HT1080 (cell line): ENCODE results near the gene DGLUCY. TPM values are rescaled to one million over a fixed set of nuclear protein-coding genes. Genes with fewer than 3 reads are reported as not detected.
"Not testable (repeated sequence)": the region's sequence is repeated elsewhere in the genome, so short reads cannot be mapped to it uniquely, and the experiment has no call there.

Source experiments
- DNase-seq: peaks from one replicate; pipeline ENCODE4 v3.0.0-alpha.2; 2015; ENCODE audit warnings: low read depth
- total RNA-seq: library from RNA; depleted of rRNA; stranded (reverse); fragments of >200 nt; shearing (Covaris generic); gene quantifications from 2 replicates; pipeline ENCODE4 v1.2.3, GENCODE V29; 2014

The DGLUCY gene
- total RNA-seq, 1 experiment from 2014 or later = 24.9 TPM

DNA sequence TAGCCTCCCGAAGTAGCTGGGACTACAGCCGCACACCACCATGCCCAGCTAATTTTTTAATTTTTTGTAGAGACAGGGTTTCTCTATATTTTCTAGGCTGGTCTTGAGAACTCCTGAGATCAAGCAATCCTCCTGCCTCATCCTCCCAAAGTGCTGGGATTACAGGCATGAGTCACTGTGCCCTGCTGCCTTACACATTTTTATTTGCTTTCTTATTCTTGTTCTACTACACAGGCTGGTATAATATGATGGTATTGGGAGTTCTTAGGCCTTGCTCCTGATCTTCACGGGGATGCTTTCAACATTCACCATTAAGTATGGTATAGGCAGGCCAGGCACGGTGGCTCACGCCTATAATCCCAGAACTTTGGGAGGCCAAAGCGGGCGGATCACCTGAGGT lies 21.2 kb downstream of the DGLUCY start:
- peak; percentile 21 for DNase-seq

DNA sequence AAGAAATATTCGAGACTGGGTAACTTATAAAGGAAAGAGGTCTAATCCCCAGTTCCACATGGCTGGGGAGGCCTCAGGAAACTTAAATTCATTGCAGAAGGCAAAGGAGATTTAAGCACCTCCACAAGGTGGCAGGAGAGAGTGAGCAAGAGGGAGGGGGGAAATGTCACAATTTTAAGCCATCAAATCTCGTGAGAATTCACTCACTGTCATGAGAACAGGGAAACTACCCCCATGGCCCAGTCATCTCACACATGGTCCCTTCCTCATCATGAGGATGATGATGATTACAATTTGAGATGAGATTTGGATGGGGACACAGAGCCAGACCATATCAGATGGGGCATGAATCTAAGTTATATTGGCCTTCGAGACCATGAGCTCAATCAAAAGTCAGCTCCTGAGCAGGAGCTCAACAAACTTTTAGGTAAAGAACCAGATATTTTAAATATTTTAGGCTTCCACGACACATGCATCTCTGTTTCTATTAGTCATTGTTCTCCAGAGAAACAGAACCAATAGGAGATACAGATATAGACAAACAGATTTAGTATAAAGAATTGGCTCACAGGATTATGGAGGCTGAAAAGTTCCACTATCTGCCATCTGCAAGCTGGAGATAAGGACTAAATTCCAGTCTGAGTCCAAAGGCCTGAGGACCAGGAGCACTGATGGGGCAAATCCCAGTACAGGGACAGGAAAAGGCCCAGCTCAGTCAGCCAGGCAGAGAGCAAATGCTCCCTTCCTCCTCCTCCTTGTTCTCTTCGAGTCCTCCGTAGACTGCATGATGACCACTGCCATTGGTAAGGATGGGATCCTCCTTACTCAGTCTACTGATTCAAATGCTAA lies 24.9 kb downstream of the DGLUCY start:
- peak; percentile 40 for DNase-seq

- DNase-seq = no peak
Measured at GRCh38 chr14:91139776-91140175, 25.9 kb downstream of the DGLUCY start.

- DNase-seq = peak; percentile 26
Measured at GRCh38 chr14:91140672-91141071, 26.8 kb downstream of the DGLUCY start.

DNA sequence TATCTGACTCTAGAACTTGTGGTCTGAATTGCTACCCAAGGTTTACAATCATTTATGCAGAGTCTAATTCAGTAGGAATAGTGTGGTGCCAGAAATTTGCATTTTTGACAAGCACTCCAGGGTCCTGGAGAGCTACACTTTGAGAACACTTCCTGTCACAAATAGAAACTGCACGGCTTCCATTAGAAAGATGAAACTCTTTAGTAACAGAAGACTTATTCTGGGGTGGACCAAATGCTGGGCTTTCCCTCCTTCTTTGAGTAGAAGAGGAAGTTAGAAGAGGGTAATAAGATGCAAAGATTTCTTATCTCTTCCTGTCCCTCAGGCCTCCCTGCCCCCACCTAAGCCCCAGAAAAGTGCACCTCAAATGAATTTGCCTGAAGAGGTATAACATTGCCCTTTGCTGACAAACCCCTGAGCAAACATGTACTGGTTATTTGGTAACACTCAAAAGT lies 28.4 kb downstream of the DGLUCY start:
- no peak for DNase-seq

DNA sequence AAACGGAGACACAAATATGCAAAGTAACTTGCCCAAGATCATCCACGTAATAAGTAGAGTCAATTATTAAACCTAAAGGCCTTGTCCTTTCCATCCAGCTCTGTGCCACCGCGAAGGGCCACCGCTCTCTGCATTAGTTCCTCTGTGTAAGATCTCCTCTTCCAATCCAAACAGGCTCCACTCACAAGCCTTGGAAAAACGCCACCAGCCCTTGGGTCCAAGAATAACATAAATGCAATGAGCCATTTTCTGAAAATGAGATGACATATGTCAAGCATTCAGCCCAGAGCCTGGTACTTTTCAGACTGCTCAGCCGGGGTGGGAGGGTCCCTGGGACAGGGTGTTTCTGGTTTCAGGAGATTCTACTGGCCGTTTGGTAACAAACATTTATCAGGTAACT lies 30.0 kb downstream of the DGLUCY start:
- no peak for DNase-seq

GRCh38 chr14:91144425-91145145 lies 30.7 kb downstream of the DGLUCY start:
- DNase-seq = peak; percentile 18

- DNase-seq = no peak
Measured at GRCh38 chr14:91145391-91146160, 31.7 kb downstream of the DGLUCY start.

DNA sequence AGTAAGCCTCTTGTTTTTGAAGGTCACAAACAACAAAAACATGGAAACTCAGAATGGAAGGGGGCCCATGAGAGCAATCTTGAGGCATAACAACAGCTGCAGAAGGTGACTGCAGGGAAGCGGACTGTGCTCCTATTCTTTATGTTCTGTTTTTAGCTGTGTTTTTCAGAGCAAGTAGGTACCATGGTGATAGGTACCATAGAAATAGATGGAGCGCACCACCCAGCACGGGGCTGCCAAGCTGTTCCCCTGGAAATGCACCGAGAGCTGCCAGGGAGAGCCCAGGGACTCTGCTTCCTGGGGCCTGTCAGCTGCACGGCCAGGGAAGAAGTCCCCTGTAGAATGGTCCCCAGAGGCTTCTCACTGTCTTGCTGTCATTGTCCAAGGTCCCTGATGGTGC lies 32.8 kb downstream of the DGLUCY start:
- no peak for DNase-seq

GRCh38 chr14:91149462-91149861 lies 35.6 kb downstream of the DGLUCY start:
- DNase-seq = peak; percentile 94

DNA sequence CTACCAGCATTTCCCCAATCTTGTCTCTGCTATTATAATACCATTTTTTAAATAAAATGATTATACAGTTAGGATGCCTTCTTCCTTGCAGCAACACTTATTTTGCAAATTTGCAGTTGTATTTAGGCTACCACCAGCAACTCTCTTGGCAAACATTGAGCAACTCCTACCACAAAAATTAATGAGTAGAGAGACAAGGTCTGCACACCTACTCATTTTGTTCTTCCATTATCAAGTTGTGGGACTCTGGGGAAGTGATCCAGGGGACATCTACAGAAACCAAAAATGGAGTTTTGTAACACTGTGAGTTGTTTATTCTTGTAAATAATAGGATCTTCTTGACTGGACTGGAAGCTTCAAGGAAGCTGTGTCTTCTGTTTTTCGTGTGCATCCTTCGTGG lies 38.6 kb downstream of the DGLUCY start:
- no peak for DNase-seq

- no peak for DNase-seq
Measured at GRCh38 chr14:91153360-91153759, 39.5 kb downstream of the DGLUCY start.

DNA sequence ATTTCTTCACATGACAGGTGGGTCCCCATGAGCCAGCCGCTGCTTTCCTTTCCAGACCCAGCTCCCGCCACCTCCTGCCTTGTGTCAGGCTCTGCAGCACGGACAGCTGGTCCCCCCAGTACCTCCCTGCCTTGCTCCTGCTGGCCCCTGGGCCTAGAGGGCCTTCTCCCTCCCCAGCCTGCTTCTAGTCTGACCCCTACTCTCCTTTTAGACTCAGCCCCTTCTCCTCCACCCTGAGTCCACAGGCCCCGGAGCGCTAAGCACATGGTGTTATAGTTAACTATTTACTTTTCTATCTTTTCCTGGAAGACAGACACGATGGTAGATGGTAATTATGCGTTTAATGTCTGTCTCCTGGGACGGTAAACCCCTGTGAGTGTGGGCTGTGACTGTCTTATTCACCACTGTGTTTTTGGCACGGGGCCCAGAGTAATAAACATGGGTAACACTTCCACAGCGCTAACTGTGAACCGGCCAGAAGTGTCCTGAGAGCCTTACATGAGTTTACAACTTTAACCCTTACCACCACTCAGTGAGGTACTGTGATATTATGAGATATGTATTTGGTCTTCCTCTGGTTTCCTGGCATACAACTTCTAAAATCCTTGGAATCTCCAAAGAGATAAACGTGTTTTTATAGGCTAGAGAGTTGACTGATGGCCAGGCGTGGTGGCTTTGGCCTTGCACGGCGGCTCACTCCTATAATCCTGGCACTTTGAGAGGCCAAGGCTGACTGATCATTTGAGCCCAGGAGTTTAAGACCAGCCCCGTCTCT lies 41.2 kb downstream of the DGLUCY start:
- peak; percentile 15 for DNase-seq

DNA sequence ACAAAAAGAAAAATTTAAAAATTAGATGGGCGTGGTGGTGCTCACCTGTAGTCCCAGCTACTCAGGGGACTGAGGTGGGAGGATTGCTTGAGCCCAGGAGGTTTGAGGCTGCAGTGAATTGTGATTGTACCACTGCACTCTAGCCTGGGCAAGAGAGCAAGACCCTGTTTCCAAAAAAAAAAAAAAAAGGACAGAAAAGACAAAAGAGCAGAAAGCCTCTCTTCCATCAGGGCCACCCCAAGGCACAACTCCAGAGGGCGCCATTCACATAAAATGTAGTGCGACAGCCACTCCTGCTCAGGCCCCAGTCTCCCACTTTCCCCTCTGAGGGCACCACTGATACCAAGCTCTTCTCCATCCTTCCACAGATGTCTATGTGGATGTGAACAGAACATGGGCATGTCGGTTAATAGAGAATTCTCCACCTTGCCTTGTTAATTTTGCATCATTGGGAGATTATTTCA lies 41.8 kb downstream of the DGLUCY start:
- no peak for DNase-seq

GRCh38 chr14:91156142-91156666 lies 42.3 kb downstream of the DGLUCY start:
- not testable (repeated sequence) for DNase-seq

GRCh38 chr14:91156877-91157276 lies 43.0 kb downstream of the DGLUCY start:
- not testable (repeated sequence) for DNase-seq

DNA sequence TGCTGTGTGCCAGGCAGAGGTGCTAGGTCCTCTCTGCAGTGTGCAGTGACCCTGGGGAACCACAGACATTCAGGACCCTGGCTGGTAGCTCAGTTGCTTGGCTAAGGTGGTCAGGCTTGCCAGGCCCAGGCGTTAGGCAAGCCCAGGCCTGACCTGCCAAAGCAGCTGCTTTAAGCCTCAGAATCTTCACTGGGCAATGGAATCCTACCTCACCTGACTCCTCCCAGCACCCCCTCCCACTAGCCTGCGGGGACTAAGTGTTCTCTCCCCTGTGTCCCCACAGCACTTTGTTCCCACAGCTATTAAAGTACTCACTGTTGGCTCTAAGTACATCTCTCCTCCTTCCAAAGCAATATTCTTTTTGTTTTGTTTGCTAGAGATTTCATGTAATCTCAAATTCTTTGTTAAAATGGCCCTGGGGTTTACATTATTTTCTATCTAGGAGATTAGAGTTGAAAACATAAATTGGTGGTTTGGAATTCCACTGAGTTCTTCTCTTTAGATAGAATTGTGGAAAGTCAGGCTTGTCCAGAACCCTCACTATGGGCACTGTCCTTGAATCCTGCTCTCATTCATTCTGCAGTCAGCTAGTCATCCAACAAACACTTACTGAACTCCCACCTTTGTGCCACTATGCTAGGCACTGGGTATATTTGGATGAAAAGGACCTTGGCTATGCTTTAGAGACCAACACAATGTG lies 44.4 kb downstream of the DGLUCY start:
- no peak for DNase-seq

- no peak for DNase-seq
Measured at GRCh38 chr14:91159182-91159581, 45.3 kb downstream of the DGLUCY start.

GRCh38 chr14:91159906-91160305 lies 46.0 kb downstream of the DGLUCY start:
- no peak for DNase-seq

GRCh38 chr14:91163316-91163715 lies 49.4 kb downstream of the DGLUCY start:
- no peak for DNase-seq
